ENCODE data around the gene STEAP1B. TPM values are rescaled to one million over a fixed set of nuclear protein-coding genes. Genes with fewer than 3 reads are reported as not detected.

STEAP1B gene
- total and polyA plus RNA-seq, 2 of the 4 experiments (the other 2 are of a cell fraction): 7.9 to 13.8 TPM

DNA sequence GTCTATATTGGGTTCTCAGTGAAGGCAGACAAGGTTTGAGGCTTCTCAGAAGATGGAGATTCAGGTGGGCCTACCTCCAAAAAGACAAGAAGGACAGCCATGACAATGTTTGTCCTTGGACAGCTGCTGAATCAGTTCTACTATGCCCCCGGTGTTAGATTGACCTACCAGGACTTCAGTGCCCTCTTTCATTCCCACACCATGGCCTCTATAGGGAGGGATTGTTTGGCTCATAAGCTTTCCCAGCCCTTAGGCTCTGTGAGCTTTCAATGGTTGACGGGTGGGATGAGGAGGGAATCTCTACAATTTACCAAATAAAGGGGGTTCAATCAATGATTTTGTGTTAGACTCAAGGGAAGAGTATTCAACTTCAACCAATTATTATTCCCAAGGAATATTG lies 119.7 kb downstream of the STEAP1B start:
- CTCF ChIA-PET: no interaction called here
- H3K9me3 ChIP-seq (ENCODE audit: control insufficient read depth, insufficient read depth, low read length): no peaks in the 10 kb centered on the region
- no peak overlapping the region for H2BK5ac ChIP-seq (ENCODE audit: low read depth, low read length, poor library complexity, severe bottlenecking)
- no peaks in the 10 kb centered on the region for H3K9me1 ChIP-seq (ENCODE audit: insufficient read depth, low read length)
- H3K79me1 ChIP-seq (ENCODE audit: low read depth in 1 of 2, low read length in 2 of 2): no peaks in the 10 kb centered on the region
- WGBS, 2 experiments (ENCODE audit: extremely low coverage in 2 of 2, insufficient read length in 1 of 2): no CpG with 5 or more reads among the region's 2 CpGs
- no peaks in the 10 kb centered on the region for H3K4me1 ChIP-seq (ENCODE audit: control insufficient read depth, insufficient read depth, low read length)
- H3K27me3 ChIP-seq (ENCODE audit: control insufficient read depth, insufficient read depth, low read length): peaks cover 6% of the 10 kb centered on the region
- TF ChIP-seq, protein P1, sequence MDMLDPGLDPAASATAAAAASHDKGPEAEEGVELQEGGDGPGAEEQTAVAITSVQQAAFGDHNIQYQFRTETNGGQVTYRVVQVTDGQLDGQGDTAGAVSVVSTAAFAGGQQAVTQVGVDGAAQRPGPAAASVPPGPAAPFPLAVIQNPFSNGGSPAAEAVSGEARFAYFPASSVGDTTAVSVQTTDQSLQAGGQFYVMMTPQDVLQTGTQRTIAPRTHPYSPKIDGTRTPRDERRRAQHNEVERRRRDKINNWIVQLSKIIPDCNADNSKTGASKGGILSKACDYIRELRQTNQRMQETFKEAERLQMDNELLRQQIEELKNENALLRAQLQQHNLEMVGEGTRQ (IDR thresholded peaks at IDR 0.05; ENCODE audit: low read depth, low read length): no peak
- TF ChIP-seq RFX5 (IDR thresholded peaks at IDR 0.05; ENCODE audit: low read depth, low read length) (no peak), POLR2A (IDR thresholded peaks at IDR 0.05; ENCODE audit: low read depth, low read length) (no peak), FOS (IDR thresholded peaks at IDR 0.05; ENCODE audit: low read depth, low read length) (no peak), CHD1 (IDR thresholded peaks at IDR 0.05; ENCODE audit: low read depth, low read length) (no peak), BHLHE40 (IDR thresholded peaks at IDR 0.05; ENCODE audit: low read depth, low read length) (no peak), MAZ (IDR thresholded peaks at IDR 0.05; ENCODE audit: borderline replicate concordance, low read depth, low read length) (no peak), MAFK (IDR thresholded peaks at IDR 0.05; ENCODE audit: low read depth, low read length) (no peak), RCOR1 (IDR thresholded peaks at IDR 0.05; ENCODE audit: insufficient replicate concordance, low read length) (no peak), RAD21 (IDR thresholded peaks at IDR 0.05; ENCODE audit: low read length) (no peak), SMC3 (IDR thresholded peaks at IDR 0.05; ENCODE audit: low read depth, low read length) (no peak)
- TF ChIP-seq, protein P2, sequence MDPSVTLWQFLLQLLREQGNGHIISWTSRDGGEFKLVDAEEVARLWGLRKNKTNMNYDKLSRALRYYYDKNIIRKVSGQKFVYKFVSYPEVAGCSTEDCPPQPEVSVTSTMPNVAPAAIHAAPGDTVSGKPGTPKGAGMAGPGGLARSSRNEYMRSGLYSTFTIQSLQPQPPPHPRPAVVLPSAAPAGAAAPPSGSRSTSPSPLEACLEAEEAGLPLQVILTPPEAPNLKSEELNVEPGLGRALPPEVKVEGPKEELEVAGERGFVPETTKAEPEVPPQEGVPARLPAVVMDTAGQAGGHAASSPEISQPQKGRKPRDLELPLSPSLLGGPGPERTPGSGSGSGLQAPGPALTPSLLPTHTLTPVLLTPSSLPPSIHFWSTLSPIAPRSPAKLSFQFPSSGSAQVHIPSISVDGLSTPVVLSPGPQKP (IDR thresholded peaks at IDR 0.05; ENCODE audit: borderline replicate concordance, low read depth, low read length): no peak
- TF ChIP-seq, protein P3, sequence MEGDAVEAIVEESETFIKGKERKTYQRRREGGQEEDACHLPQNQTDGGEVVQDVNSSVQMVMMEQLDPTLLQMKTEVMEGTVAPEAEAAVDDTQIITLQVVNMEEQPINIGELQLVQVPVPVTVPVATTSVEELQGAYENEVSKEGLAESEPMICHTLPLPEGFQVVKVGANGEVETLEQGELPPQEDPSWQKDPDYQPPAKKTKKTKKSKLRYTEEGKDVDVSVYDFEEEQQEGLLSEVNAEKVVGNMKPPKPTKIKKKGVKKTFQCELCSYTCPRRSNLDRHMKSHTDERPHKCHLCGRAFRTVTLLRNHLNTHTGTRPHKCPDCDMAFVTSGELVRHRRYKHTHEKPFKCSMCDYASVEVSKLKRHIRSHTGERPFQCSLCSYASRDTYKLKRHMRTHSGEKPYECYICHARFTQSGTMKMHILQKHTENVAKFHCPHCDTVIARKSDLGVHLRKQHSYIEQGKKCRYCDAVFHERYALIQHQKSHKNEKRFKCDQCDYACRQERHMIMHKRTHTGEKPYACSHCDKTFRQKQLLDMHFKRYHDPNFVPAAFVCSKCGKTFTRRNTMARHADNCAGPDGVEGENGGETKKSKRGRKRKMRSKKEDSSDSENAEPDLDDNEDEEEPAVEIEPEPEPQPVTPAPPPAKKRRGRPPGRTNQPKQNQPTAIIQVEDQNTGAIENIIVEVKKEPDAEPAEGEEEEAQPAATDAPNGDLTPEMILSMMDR (conservative IDR thresholded peaks at IDR 0.05; ENCODE audit: low read depth, low read length): no peak
- no peak overlapping the region for H3K56ac ChIP-seq (ENCODE audit: extremely low read depth, insufficient read depth, low read length)
- H2AK5ac ChIP-seq (ENCODE audit: low read depth, low read length): no peak overlapping the region
- no peak overlapping the region for H4K8ac ChIP-seq (ENCODE audit: low read depth in 2 of 2, low read length in 2 of 2)
- no peak overlapping the region for H3K27ac ChIP-seq (ENCODE audit: insufficient read depth, low read length)
- H4K91ac ChIP-seq (ENCODE audit: insufficient read depth, low read depth, low read length): no peak overlapping the region
- no peak overlapping the region for H4K5ac ChIP-seq (ENCODE audit: low read depth, low read length)
- no peak overlapping the region for H2BK120ac ChIP-seq (ENCODE audit: low read depth, low read length)
- H2AK9ac ChIP-seq (replicated peaks; ENCODE audit: low read depth, low read length, poor library complexity): no peak overlapping the region
- no peaks in the 10 kb centered on the region for H3K36me3 ChIP-seq (ENCODE audit: control insufficient read depth, insufficient read depth, low read length)
- in situ Hi-C loops (cut with MboI; ENCODE audit: low sequenced_read_pairs): no loop called here
- no peak overlapping the region for H3K4me3 ChIP-seq (ENCODE audit: insufficient read depth, low read depth, low read length)
- no peak overlapping the region for H2BK20ac ChIP-seq (ENCODE audit: low read depth, low read length)
- no peak for DNase-seq
- no peak overlapping the region for H3K4ac ChIP-seq (ENCODE audit: low read depth, low read length)
- no TSS peak for BruUV-seq (replicated peaks)
- H2AFZ ChIP-seq (replicated peaks; ENCODE audit: low read length, poor library complexity): no peak overlapping the region
- no peaks in the 10 kb centered on the region for H4K20me1 ChIP-seq (ENCODE audit: insufficient read depth, low read length)
- H3K9ac ChIP-seq (ENCODE audit: low read depth, low read length): no peak overlapping the region
- no peak overlapping the region for H2BK15ac ChIP-seq (ENCODE audit: low read depth, low read length)
- dilution Hi-C loops (cut with HindIII; ENCODE audit: low sequenced_read_pairs, unreplicated experiment): no loop called here
- ATAC-seq (ENCODE audit: low read depth): no peak
- no peak overlapping the region for H3K18ac ChIP-seq (ENCODE audit: low read depth, low read length)
- H3K23ac ChIP-seq (ENCODE audit: low read depth, low read length): no peak overlapping the region
- H3K14ac ChIP-seq (replicated peaks; ENCODE audit: low read depth, low read length): no peak overlapping the region
- intact Hi-C loops (cut with micrococcal nuclease): no loop called here
- H3K4me2 ChIP-seq (ENCODE audit: low read depth, low read length): no peak overlapping the region
- POLR2A ChIA-PET (ENCODE audit: unreplicated experiment): no interaction called here
